Measurements from ENCODE around the gene EFCAB5. TPM values are rescaled to one million over a fixed set of nuclear protein-coding genes. Genes with fewer than 3 reads are reported as not detected.

The EFCAB5 gene
- total and polyA plus RNA-seq, 2 donors from 2014 or later, result 1.4 TPM; not detected in 1

- intact Hi-C loops (cut with DNase I), result no loop called here
Observed at GRCh38 chr17:30092886-30093285, 151.5 kb downstream of the EFCAB5 start.

GRCh38 chr17:30093463-30094147, 152.2 kb downstream of the EFCAB5 start:
- FAIRE-seq (no peak), DNase-seq (peak in 4 of 5 donors; percentile 65 to 86 (median 76))
- peak; percentile 71 for TF ChIP-seq CTCF (IDR thresholded peaks at IDR 0.05; ENCODE audit: borderline replicate concordance, extremely low read depth, insufficient read depth)
- H3K9me3 ChIP-seq (ENCODE audit: control insufficient read depth in 2 of 3, insufficient read depth in 1 of 3, low read length in 3 of 3), result no peaks in the 10 kb centered on the region
- H3K36me3 ChIP-seq (ENCODE audit: control insufficient read depth in 2 of 3, insufficient read depth in 3 of 3, low read length in 3 of 3), result no peaks in the 10 kb centered on the region
- no peaks in the 10 kb centered on the region for H3K4me1 ChIP-seq (ENCODE audit: control insufficient read depth in 2 of 3, insufficient read depth in 2 of 3, low read depth in 1 of 3, low read length in 3 of 3)
- no peak overlapping the region for H3K27ac ChIP-seq (ENCODE audit: low read depth in 2 of 2, low read length in 2 of 2)
- no peaks in the 10 kb centered on the region for H3K27me3 ChIP-seq (ENCODE audit: control insufficient read depth, insufficient read depth, low read length)
- no peak overlapping the region for H3K4me3 ChIP-seq (ENCODE audit: low read length in 3 of 3)
- H3K9ac ChIP-seq (ENCODE audit: low read length in 3 of 3), result no peak overlapping the region
- intact Hi-C loops (cut with DNase I), result no loop called here

More at GRCh38 chr17:30092886-30093285, 151.5 kb downstream of the EFCAB5 start:
- no peak overlapping the region for H3K9ac ChIP-seq (ENCODE audit: low read length in 3 of 3)
- H3K4me3 ChIP-seq (ENCODE audit: low read length in 3 of 3), result no peak overlapping the region
- no peak overlapping the region for H3K27ac ChIP-seq (ENCODE audit: low read depth in 2 of 2, low read length in 2 of 2)
- H3K9me3 ChIP-seq (ENCODE audit: control insufficient read depth in 2 of 3, insufficient read depth in 1 of 3, low read length in 3 of 3), result no peaks in the 10 kb centered on the region
- FAIRE-seq (no peak), DNase-seq (no peak)
- H3K36me3 ChIP-seq (ENCODE audit: control insufficient read depth in 2 of 3, insufficient read depth in 3 of 3, low read length in 3 of 3), result no peaks in the 10 kb centered on the region
- no peaks in the 10 kb centered on the region for H3K27me3 ChIP-seq (ENCODE audit: control insufficient read depth, insufficient read depth, low read length)
- no peak for TF ChIP-seq CTCF (IDR thresholded peaks at IDR 0.05; ENCODE audit: borderline replicate concordance, extremely low read depth, insufficient read depth)
- H3K4me1 ChIP-seq (ENCODE audit: control insufficient read depth in 2 of 3, insufficient read depth in 2 of 3, low read depth in 1 of 3, low read length in 3 of 3), result no peaks in the 10 kb centered on the region

GRCh38 chr17:30095507-30096244, 154.2 kb downstream of the EFCAB5 start:
- intact Hi-C loops (cut with DNase I), result no loop called here
- H3K27me3 ChIP-seq (ENCODE audit: control insufficient read depth, insufficient read depth, low read length), result no peaks in the 10 kb centered on the region
- H3K4me1 ChIP-seq (ENCODE audit: control insufficient read depth in 2 of 3, insufficient read depth in 2 of 3, low read depth in 1 of 3, low read length in 3 of 3), result no peaks in the 10 kb centered on the region
- no peak overlapping the region for H3K9ac ChIP-seq (ENCODE audit: low read length in 3 of 3)
- peak; percentile 21 for TF ChIP-seq CTCF (IDR thresholded peaks at IDR 0.05; ENCODE audit: borderline replicate concordance, extremely low read depth, insufficient read depth)
- H3K9me3 ChIP-seq (ENCODE audit: control insufficient read depth in 2 of 3, insufficient read depth in 1 of 3, low read length in 3 of 3), result no peaks in the 10 kb centered on the region
- peak; percentile 60 for FAIRE-seq
- H3K4me3 ChIP-seq (ENCODE audit: low read length in 3 of 3), result no peak overlapping the region
- peak in 3 of 5 donors; percentile 31 to 69 (median 58) for DNase-seq
- H3K27ac ChIP-seq (ENCODE audit: low read depth in 2 of 2, low read length in 2 of 2), result no peak overlapping the region
- H3K36me3 ChIP-seq (ENCODE audit: control insufficient read depth in 2 of 3, insufficient read depth in 3 of 3, low read length in 3 of 3), result no peaks in the 10 kb centered on the region
